Activated naive CD4-positive, alpha-beta T cell treated with anti-CD3 and anti-CD28 coated beads for 36 hours (primary cell): ENCODE measurements around the gene SCAMP4. TPM values are rescaled to one million over a fixed set of nuclear protein-coding genes. Genes with fewer than 3 reads are reported as not detected.

Experiments
- CTCF ChIA-PET: fragments of 350-600 bp; sonication (Branson Sonifier 250); formaldehyde crosslinking; loops from one replicate; lab custom pipeline; 2021; ENCODE audit warnings: antibody characterized with exemption; lab: Charles Lee
- DNase-seq: peaks from one replicate; pipeline ENCODE4 v3.0.0-alpha.2; 2020
- H3K27ac Mint-ChIP-seq: one replicate; pipeline ENCODE4 v1.8.0; 2021; ENCODE audit warnings: mild to moderate bottlenecking, mixed read lengths
- H3K27me3 Mint-ChIP-seq: one replicate; pipeline ENCODE4 v1.8.0; 2021; ENCODE audit warnings: low read depth, mixed read lengths
- H3K36me3 Mint-ChIP-seq: one replicate; pipeline ENCODE4 v1.8.0; 2021; ENCODE audit warnings: low read depth, mixed read lengths
- H3K4me1 Mint-ChIP-seq: one replicate; pipeline ENCODE4 v1.8.0; 2021; ENCODE audit warnings: low read depth, mixed read lengths
- H3K4me3 Mint-ChIP-seq: one replicate; pipeline ENCODE4 v1.8.0; 2021; ENCODE audit warnings: mild to moderate bottlenecking, moderate library complexity, mixed read lengths
- H3K9me3 Mint-ChIP-seq: one replicate; pipeline ENCODE4 v1.8.0; 2021; ENCODE audit warnings: mixed read lengths
- intact Hi-C: fragments of 100-400 bp; cut with micrococcal nuclease; formaldehyde crosslinking; loops from one replicate; pipeline ENCODE4 v1.15.1; 2023
- total RNA-seq, 2 experiments: library from RNA; stranded (reverse); gene quantifications; one replicate each; pipeline ENCODE4 v1.2.3, GENCODE V29; 2021

Gene SCAMP4
- total RNA-seq, 2 experiments from 2014 or later, result 12.1 to 14.5 TPM

DNA sequence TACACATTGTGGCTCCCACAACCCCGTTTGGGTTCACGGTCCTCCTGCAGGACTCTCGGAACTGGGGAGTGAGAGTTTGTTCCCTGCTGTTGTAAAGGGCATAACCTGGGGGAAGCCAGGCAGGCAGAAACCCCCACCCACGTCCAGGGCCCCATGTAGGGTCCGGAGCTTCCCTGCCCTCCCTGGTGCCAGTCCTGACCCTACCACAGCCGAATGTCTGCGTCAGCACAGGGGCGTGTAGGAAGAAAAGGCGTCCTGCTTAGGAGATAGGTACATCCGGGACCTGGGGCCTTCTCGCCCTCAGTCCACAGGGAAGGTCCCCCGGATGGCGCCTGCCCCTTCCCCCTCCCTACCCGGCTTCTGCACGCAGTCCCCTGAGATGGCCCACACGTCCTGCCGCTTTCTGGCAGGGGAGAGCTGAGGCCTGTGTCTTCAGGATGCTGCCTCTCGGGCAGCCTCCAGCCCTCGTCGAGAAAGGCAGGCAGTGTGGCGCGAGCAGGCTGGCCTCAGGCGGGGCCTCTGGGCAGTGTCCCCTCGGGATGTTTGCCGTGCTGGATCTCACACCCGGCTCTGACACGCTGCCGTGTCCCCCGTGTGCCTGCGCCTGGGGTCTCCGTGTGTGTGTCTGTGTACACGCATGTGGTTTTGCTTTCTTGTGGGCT is 54.9 kb downstream of the SCAMP4 start:
- intact Hi-C loops, result no loop called here
- no peak overlapping the region for H3K4me3 Mint-ChIP-seq
- H3K9me3 Mint-ChIP-seq, result no peaks in the 10 kb centered on the region
- no peak for DNase-seq
- no peaks in the 10 kb centered on the region for H3K27me3 Mint-ChIP-seq
- H3K36me3 Mint-ChIP-seq, result peaks cover 2% of the 10 kb centered on the region
- CTCF ChIA-PET, result no interaction called here
- H3K4me1 Mint-ChIP-seq, result peaks cover 6% of the 10 kb centered on the region
- H3K27ac Mint-ChIP-seq, result no peak overlapping the region

DNA sequence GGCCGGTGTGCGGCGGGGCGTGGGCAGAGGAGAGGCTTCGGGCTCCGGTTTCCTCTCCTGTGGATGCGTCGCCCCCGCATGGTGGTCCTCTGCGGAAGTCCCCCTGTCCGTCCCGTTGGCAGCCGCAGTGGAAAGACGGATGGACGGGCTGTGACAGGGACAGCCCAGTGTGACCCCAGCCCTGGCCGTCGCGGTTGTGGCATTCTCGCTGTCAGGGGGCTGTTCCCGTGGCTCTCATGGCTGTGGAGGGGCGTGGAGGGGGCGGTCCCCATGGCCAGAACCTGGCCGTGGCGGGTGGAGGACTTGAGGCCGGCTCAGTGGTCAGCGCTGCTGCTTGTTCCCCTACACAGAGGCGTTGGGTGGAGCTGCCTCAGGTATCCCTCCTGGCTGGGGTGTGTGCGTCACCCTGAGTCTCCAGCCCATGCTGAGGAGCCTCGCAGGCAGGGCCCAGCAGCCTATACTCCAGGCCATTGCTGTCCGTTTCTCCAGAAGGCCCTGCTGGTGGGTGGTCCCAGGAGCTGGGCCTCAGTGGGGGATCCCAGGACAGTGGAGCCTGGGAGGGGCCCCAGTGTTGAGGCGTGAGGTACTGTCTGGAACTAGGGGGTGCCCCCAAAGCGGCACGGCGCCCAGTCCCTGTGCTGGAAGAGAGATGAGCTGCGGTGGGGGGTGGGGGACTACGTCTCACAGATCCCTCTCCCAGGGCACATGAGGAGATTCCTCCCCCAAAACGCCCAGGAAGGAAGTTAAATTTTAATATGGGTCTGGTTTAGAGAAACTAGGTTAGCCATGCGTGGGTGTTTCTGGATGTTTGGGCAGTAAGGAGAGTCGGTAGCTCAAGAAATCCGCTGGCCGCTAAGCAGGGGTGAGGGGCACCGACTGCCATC is 56.0 kb downstream of the SCAMP4 start:
- Mint-ChIP-seq H3K27ac (no peak overlapping the region), H3K9me3 (no peaks in the 10 kb centered on the region), H3K36me3 (peaks cover 2% of the 10 kb centered on the region), H3K27me3 (no peaks in the 10 kb centered on the region), H3K4me1 (peaks cover 11% of the 10 kb centered on the region), H3K4me3 (no peak overlapping the region)
- DNase-seq, result no peak
- CTCF ChIA-PET, result interaction anchor here (0.6 kb wide), 1 partner anchor 34 kb away, joined by 3 read pairs; no protein-coding TSS in a partner anchor
- intact Hi-C loops, result no loop called here

DNA sequence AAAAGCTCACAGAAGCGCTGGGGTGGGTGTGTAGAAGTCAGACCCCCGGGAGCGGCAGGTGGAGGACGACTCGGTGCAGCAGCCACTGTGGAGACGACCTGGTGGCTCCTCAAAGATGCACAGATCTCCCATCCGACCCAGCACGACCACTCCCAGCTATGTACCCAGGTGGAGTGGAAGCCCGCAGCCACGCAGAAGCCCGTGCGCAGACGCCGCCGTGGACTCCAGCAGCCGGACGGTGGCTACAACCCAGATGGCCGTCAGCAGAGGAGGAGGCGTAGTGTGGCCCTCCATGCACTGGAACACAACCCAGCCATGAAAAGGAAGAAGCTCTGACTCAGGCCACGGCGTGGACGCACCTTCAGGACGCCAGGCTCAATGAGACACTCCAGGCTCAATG is 57.5 kb downstream of the SCAMP4 start:
- Mint-ChIP-seq H3K4me3 (no peak overlapping the region), H3K27me3 (no peaks in the 10 kb centered on the region), H3K9me3 (no peaks in the 10 kb centered on the region), H3K4me1 (peaks cover 18% of the 10 kb centered on the region), H3K36me3 (peaks cover 2% of the 10 kb centered on the region), H3K27ac (no peak overlapping the region)
- intact Hi-C loops, result no loop called here
- CTCF ChIA-PET, result interaction anchor here (0.9 kb wide), 1 partner anchor 107 kb away, joined by 3 read pairs; no protein-coding TSS in a partner anchor
- no peak for DNase-seq

DNA sequence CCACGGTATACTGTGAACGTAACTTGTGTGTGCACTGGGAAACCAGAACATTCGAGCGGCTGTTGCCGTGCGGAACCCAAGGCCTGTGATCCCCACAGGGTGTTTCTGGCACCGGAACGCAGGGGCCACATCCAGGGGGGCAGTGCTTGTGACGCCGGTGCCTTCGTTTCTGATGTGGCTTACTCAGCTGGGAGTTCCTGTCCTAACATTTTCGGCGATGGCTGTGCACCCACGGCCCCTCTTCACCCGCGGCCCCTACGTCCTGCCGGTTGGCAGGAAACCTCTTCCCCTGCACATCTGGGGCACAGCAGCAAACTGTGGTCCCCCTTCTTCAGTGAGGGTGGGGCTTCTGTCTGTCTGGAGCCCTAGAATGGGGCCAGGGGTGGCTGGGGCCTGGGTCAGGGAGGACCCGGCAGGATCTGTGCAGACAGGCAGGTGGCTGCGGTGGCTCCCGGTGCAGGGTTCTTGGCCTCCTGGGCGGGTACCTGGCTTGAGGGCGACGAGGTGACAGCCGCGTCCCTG is 61.9 kb downstream of the SCAMP4 start:
- intact Hi-C loops, result no loop called here
- Mint-ChIP-seq H3K27ac (peak overlapping the region; percentile 30), H3K4me1 (peaks cover 15% of the 10 kb centered on the region), H3K36me3 (no peaks in the 10 kb centered on the region), H3K27me3 (no peaks in the 10 kb centered on the region), H3K4me3 (no peak overlapping the region), H3K9me3 (no peaks in the 10 kb centered on the region)
- CTCF ChIA-PET, result no interaction called here
- peak; percentile 67 for DNase-seq

DNA sequence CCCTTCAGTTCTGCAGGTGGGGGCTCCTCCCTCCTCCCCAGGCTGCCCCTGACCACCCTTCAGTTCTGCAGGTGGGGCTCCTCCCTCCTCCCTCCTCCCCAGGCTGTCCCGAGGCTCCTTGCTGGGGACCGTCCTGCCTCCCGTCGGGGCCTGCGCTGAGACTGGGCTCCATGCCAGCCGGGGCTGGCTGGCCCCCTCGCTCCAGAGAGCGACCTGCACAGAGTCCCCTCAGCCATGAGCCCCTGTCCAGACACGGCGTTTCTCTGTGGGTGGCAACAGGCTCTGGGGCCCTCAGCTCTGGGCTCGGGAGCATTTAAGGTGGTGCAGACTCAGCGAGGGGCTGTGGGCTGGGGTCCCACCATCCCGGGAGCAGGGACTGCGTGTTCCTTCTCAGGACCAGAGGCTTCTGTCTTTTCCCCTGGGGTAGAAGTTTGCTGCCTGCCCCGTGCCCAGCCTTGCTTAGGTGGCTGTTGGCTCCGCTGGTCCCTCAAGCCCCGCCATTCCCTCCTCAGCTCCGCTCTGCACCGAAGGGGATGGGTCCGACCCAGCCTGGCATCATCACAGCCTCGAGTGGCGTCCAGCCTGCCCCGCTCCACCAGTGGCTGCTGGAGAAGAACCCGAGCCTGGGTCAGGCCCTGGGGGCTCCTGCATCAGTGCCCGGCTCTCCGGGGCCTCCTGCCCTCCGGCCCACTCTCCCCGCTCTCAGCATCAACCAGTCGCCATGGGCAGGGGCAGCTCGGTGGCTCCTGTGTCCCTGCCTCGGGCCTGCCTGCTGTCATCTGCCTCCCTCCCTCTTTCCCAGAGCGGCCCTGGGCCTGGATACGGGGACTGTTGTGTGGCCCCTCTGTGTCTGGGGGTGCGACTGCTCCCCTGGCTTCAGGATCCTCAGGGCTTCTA is 63.3 kb downstream of the SCAMP4 start:
- CTCF ChIA-PET, result no interaction called here
- no peaks in the 10 kb centered on the region for H3K36me3 Mint-ChIP-seq
- no peaks in the 10 kb centered on the region for H3K9me3 Mint-ChIP-seq
- no peak overlapping the region for H3K4me3 Mint-ChIP-seq
- peaks cover 15% of the 10 kb centered on the region for H3K4me1 Mint-ChIP-seq
- no peaks in the 10 kb centered on the region for H3K27me3 Mint-ChIP-seq
- intact Hi-C loops, result no loop called here
- DNase-seq, result no peak
- no peak overlapping the region for H3K27ac Mint-ChIP-seq

DNA sequence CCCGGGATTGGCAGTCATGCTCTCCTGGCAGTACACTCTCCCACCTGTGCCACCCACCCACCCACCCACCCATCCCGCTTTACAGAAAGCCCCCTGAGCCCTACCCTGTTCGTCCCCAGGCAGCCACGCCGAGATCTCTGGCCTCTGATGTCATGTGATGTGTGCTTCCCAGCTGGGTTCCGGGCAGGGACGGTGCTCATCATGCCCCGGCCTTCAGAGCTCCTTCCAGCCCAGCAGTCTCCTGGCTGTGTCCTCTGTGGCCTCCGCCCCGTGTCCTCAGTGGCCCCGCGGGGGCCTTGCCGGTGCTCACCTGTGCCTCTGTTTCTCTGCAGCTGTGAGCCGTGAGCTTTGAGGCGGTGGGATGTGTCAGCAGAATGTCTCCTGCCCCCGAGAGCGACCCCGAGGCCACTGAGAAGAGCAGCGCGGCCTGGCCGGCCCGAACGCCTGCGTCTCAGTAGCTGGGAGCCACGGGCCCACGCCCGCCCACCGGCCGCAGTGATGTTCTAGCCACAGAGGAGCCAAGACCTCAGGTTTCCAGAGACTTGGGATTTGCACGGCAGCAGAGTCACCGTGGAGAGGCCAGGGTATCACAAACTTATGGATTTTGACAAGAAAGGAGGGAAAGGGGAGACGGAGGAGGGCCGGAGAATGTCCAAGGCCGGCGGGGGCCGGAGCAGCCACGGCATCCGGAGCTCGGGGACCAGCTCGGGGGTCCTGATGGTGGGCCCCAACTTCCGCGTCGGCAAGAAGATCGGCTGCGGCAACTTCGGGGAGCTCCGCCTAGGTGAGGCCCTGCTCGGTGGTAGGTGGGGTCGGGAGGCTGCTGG is 64.2 kb downstream of the SCAMP4 start:
- H3K9me3 Mint-ChIP-seq, result no peaks in the 10 kb centered on the region

DNA sequence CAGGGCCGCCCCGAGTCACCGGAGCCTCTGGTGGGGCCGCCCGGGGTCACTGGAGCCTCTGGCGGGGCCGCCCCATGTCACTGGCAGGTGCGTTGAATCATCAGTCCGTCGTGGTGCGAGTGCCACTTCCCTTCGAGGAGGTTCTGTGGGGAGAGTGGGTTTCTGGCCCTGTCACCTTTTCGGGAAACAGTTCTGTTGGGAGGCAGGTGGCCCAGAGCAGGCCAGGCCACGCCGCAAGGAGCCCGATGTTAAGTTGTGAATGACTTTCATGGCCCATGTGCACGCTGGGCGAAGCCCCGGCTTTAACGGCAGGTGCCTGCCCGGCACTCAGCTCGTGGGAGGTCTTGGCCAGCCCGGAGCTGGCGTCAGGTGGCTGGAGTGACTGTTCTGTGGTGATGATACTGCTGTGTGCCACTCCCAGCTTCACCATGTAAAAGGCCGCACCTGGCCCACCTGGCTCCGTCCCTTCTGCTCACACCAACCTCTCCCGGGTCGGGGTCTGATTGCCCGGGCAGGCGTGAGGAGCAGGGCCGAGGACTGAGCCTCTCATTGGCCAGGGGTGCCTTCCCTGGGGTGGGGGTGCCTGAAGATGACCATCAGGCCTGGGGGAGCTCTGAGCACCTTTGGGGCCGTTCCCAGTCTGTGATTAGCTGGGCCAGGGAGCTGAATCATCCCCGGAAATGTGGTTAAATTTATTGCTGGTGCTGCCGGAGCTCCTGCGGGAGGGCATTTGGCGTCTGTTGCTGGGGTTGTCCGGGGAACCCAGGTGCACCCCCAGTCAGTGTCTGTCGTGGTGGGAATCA is 65.0 kb downstream of the SCAMP4 start:
- no peaks in the 10 kb centered on the region for H3K9me3 Mint-ChIP-seq
- no peak overlapping the region for H3K4me3 Mint-ChIP-seq
- H3K36me3 Mint-ChIP-seq, result peaks cover 2% of the 10 kb centered on the region
- intact Hi-C loops, result no loop called here
- H3K27ac Mint-ChIP-seq, result no peak overlapping the region
- no peaks in the 10 kb centered on the region for H3K27me3 Mint-ChIP-seq
- no peak for DNase-seq
- CTCF ChIA-PET, result interaction anchor here (0.6 to 0.9 kb wide), 2 partner anchors 24 to 398 kb away, joined by 3 to 4 read pairs; no protein-coding TSS in a partner anchor
- peaks cover 15% of the 10 kb centered on the region for H3K4me1 Mint-ChIP-seq

More for the DNA sequence above, 64.2 kb downstream of the SCAMP4 start:
- no peaks in the 10 kb centered on the region for H3K36me3 Mint-ChIP-seq
- intact Hi-C loops, result no loop called here
- H3K27me3 Mint-ChIP-seq, result no peaks in the 10 kb centered on the region
- no peak overlapping the region for H3K27ac Mint-ChIP-seq
- H3K4me1 Mint-ChIP-seq, result peaks cover 15% of the 10 kb centered on the region
- CTCF ChIA-PET, result interaction anchor here (0.9 kb wide), 1 partner anchor 24 kb away, joined by 4 read pairs; no protein-coding TSS in a partner anchor
- no peak overlapping the region for H3K4me3 Mint-ChIP-seq
- DNase-seq, result no peak

DNA sequence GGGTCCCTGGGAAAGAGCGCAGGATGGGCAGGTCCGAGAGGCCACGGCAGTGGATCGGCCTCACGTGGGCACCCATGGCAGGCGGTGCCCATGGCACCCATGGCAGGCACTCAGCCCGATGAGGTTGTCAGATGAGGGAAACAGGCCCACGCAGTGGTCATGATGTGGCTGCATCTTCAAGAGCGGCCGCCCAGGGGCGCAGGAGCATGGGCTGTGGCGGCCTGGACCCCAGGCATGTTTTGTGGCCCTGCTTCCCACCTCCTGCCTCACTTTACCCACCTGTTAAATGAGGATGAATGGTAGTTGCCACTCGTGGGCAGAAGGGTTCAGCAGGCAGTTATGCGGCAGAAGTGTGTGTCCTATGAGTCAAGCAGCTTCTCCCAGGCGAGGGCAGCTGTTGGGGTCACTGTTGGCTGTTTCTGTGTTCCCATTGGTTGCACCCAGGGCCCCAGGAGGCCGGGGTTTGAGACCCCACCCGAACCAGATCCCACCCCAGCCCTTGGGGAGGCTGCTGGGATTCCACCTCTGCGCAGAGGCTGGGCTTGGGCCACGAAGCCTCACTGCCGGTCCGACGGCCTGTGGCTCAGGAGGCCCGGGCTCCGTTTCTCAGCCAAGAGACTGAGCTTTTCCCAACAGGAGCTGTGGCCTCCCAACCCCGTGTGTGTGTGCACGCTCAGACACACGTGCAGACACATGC is 65.8 kb downstream of the SCAMP4 start:
- Mint-ChIP-seq H3K4me3 (no peak overlapping the region), H3K9me3 (no peaks in the 10 kb centered on the region), H3K27ac (no peak overlapping the region), H3K4me1 (peaks cover 12% of the 10 kb centered on the region), H3K36me3 (peaks cover 2% of the 10 kb centered on the region), H3K27me3 (no peaks in the 10 kb centered on the region)
- DNase-seq, result no peak
- CTCF ChIA-PET, result interaction anchor here (0.6 to 0.9 kb wide), 3 partner anchors 25 to 666 kb away, joined by 3 to 4 read pairs (median 3); no protein-coding TSS in a partner anchor
- intact Hi-C loops, result no loop called here

DNA sequence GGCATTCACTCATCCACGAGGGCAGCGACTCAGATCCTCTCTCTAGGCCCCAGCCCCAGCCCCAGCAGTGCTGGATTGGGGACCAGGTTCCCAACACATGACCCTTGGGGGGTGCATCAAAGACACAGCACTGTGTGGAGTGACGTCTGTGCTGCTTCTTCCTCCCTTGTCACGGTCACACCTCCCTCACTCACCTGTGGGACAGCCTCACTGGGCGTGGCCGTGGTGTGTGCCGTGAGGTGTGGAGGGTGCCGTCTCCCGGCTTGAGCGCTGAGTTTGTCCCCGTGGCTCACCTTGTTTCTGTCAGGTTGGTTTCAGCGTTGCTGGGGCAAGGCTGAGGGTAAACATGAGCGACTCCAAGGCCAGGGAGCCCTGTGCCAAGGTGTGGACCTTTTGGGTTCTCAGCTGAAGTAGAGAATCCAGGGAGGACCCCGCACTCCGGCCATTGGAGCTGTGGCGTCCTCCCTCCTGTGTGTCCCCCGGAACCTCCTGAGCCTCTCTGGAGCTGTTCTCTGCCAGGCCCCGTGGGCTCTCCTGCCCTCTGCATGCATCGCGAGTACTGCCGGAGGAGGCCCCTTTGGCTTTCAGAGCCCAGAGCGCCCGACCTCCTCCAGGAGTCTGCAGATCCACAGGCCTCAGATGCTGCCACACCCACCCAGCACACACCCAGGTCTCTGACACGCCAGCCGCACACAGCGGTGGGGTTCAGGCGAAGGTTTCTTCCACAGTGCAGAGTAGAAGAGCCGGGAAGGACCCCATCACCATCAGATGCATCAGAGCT is 69.4 kb downstream of the SCAMP4 start:
- Mint-ChIP-seq H3K9me3 (no peaks in the 10 kb centered on the region), H3K4me3 (no peak overlapping the region), H3K27me3 (no peaks in the 10 kb centered on the region), H3K4me1 (no peaks in the 10 kb centered on the region), H3K36me3 (peaks cover 5% of the 10 kb centered on the region), H3K27ac (no peak overlapping the region)
- CTCF ChIA-PET, result no interaction called here
- intact Hi-C loops, result no loop called here
- no peak for DNase-seq

DNA sequence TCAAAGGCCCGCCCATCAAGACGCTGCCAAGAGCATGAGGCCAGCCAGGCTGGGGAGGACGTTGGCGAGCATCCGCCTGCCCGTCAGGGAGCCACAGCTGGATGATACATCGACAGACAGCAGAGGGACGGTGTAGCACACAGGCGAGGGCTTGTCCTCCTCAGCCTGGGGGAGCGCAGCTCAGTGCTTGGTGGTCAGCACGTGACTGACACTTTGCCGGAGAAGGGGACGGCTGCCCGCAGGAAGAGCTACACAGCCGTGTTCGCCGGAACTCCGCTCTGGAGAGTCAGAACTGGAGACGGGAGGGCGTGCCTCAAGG is 69.9 kb downstream of the SCAMP4 start:
- DNase-seq, result no peak
- Mint-ChIP-seq H3K36me3 (peaks cover 5% of the 10 kb centered on the region), H3K27me3 (no peaks in the 10 kb centered on the region), H3K9me3 (no peaks in the 10 kb centered on the region), H3K27ac (no peak overlapping the region), H3K4me1 (no peaks in the 10 kb centered on the region), H3K4me3 (no peak overlapping the region)
- CTCF ChIA-PET, result interaction anchor here (0.7 kb wide), 1 partner anchor 30 kb away, joined by 5 read pairs; no protein-coding TSS in a partner anchor
- intact Hi-C loops, result no loop called here
